ENCODE measurements around the gene NTSR1.

DNA sequence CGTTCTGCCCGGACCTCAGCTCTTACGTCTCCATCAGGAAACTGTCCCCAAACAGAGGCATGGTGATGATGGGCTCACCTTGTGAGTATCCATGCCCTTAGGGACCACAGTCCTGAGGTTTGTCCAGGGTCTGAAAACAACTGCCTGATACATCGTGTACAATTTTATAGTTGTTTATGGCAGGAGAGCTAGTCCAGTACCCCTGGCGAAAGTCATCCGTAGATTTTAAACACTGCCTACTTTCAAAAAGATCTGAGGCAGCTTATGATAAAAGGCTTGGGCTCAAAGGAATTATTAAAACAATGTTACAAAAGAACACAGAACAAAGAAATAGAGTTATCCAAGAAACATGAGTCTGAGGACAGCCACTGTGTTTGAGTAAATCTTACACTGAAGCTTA is 14.0 kb downstream of the NTSR1 start:
- TF ChIP-seq, protein P1, sequence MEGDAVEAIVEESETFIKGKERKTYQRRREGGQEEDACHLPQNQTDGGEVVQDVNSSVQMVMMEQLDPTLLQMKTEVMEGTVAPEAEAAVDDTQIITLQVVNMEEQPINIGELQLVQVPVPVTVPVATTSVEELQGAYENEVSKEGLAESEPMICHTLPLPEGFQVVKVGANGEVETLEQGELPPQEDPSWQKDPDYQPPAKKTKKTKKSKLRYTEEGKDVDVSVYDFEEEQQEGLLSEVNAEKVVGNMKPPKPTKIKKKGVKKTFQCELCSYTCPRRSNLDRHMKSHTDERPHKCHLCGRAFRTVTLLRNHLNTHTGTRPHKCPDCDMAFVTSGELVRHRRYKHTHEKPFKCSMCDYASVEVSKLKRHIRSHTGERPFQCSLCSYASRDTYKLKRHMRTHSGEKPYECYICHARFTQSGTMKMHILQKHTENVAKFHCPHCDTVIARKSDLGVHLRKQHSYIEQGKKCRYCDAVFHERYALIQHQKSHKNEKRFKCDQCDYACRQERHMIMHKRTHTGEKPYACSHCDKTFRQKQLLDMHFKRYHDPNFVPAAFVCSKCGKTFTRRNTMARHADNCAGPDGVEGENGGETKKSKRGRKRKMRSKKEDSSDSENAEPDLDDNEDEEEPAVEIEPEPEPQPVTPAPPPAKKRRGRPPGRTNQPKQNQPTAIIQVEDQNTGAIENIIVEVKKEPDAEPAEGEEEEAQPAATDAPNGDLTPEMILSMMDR (IDR thresholded peaks at IDR 0.05 in 4 of 5, conservative IDR thresholded peaks at IDR 0.05 in 1 of 5) = no peak
- TF ChIP-seq POLR2A (IDR thresholded peaks at IDR 0.05) = no peak
